ENCODE results near the gene RASAL2.

The RASAL2 gene

GRCh38 chr1:178496410-178497135 lies 402.7 kb downstream of the RASAL2 start, which contains the start of gene CLEC20A:
Gene CLEC20A (minus strand): TSS chr1:178496964. CDS start chr1:178496939, 25 bp downstream.
- no peak for DNase-seq (ENCODE audit: low read depth, low spot score)
- no peak within 1 kb of the TSS for H3K4me3 ChIP-seq (ENCODE audit: low read depth, low read length)
- ChIA-PET POLR2A (no interaction called here), CTCF (interaction anchor here (9.0 kb wide), 1 partner anchor 20 kb away, joined by 205 read pairs; the partner anchor contains the start of gene TEX35)
- TF ChIP-seq CTCF (IDR thresholded peaks at IDR 0.05; ENCODE audit: insufficient read depth, low read length, missing control alignments) = no peak

GRCh38 chr1:178497903-178498478 lies 404.1 kb downstream of the RASAL2 start:
- no peak for DNase-seq (ENCODE audit: low read depth, low spot score)
- H3K4me3 ChIP-seq (ENCODE audit: low read depth, low read length) = no peak overlapping the region
- TF ChIP-seq CTCF (IDR thresholded peaks at IDR 0.05; ENCODE audit: insufficient read depth, low read length, missing control alignments) = no peak
- ChIA-PET POLR2A (no interaction called here), CTCF (interaction anchor here (1.2 to 9.0 kb wide), 6 partner anchors 10 to 506 kb away, joined by 4 to 205 read pairs (median 98); partner anchors contain the start of gene TEX35)

- no peak for TF ChIP-seq CTCF (IDR thresholded peaks at IDR 0.05; ENCODE audit: insufficient read depth, low read length, missing control alignments)
- POLR2A ChIA-PET = no interaction called here
- CTCF ChIA-PET = interaction anchor here (1.2 to 9.0 kb wide), 12 partner anchors 11 to 505 kb away, joined by 3 to 205 read pairs (median 50); partner anchors contain the start of gene TEX35
- no peak for DNase-seq (ENCODE audit: low read depth, low spot score)
- H3K4me3 ChIP-seq (ENCODE audit: low read depth, low read length) = no peak overlapping the region
Measured at GRCh38 chr1:178498896-178499675, 405.2 kb downstream of the RASAL2 start.

- CTCF ChIA-PET = interaction anchor here (1.1 to 9.0 kb wide), 23 partner anchors 12 to 555 kb away, joined by 3 to 205 read pairs (median 10); partner anchors contain the start of gene TEX35
- H3K4me3 ChIP-seq (ENCODE audit: low read depth, low read length) = no peak overlapping the region
- POLR2A ChIA-PET = no interaction called here
- no peak for DNase-seq (ENCODE audit: low read depth, low spot score)
- TF ChIP-seq CTCF (IDR thresholded peaks at IDR 0.05; ENCODE audit: insufficient read depth, low read length, missing control alignments) = peak; percentile 31
Measured at GRCh38 chr1:178500091-178500770, 406.3 kb downstream of the RASAL2 start.

- CTCF ChIA-PET = interaction anchor here (0.7 to 9.0 kb wide), 40 partner anchors 13 to 555 kb away, joined by 3 to 205 read pairs (median 6); partner anchors contain the start of gene TEX35
- TF ChIP-seq CTCF (IDR thresholded peaks at IDR 0.05; ENCODE audit: insufficient read depth, low read length, missing control alignments) = no peak
- no peak for DNase-seq (ENCODE audit: low read depth, low spot score)
- POLR2A ChIA-PET = no interaction called here
- no peak overlapping the region for H3K4me3 ChIP-seq (ENCODE audit: low read depth, low read length)
Measured at GRCh38 chr1:178500936-178501554, 407.1 kb downstream of the RASAL2 start.
